Activated naive CD4-positive, alpha-beta T cell treated with anti-CD3 and anti-CD28 coated beads, Interleukin-2, amount 50 U/mL, for 16 hours (primary cell): ENCODE results near the gene UGGT1.
"Not testable (repeated sequence)": the region's sequence is repeated elsewhere in the genome, so short reads cannot be mapped to it uniquely, and the experiment has no call there.

Experiments
- DNase-seq: peaks from one replicate; pipeline ENCODE4 v3.0.0-alpha.2; 2020

UGGT1 gene

DNA sequence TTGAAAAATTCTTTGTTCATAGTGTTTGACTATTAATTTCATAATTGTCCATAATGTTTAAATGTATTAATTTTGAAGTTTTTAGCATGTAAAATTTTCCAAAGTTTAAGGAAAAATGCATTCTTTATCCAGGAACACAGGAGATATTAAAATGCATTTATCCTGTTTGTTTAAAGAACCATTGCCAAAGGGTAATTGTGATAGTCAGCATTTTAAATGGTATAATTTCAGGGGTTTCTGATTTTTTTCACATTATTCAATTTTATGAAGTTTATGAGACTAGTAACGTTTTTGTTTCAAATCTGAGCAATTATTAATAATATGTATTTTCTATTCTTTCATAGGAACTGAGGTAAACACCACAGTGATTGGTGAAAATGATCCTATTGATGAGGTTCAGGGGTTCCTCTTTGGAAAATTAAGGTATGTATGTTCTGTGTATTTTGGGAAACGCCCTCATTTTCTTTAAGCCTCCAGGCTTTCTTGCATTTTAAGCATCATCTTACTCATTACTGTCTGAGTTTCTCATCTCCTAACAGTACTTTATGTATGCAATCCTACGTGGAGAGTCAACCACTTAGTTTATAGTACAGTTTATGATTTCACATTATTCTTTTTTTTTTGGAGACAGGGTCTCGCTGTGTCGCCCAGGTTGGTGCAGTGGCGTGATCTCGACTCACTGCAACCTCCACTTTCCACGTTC is 25.1 kb downstream of the UGGT1 start:
- DNase-seq: no peak

DNA sequence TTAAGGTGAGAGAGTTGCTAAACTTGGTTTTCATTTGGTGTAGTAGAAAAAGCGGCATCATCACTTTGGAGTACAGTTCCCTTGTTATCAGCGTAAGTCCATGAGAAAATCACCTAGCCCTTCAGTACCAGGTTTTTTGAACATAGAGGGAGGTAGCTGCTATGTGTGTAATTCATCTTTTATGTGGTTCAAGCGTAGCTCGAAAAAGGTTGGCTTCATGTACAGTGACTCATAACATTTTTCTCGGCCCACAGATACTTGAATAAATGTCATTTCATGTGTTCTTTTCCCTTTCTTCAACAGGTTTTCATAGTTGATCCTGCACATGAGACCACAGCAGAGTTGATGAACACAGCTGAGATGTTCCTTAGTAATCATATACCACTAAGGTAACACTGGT is 43.6 kb downstream of the UGGT1 start:
- no peak for DNase-seq

DNA sequence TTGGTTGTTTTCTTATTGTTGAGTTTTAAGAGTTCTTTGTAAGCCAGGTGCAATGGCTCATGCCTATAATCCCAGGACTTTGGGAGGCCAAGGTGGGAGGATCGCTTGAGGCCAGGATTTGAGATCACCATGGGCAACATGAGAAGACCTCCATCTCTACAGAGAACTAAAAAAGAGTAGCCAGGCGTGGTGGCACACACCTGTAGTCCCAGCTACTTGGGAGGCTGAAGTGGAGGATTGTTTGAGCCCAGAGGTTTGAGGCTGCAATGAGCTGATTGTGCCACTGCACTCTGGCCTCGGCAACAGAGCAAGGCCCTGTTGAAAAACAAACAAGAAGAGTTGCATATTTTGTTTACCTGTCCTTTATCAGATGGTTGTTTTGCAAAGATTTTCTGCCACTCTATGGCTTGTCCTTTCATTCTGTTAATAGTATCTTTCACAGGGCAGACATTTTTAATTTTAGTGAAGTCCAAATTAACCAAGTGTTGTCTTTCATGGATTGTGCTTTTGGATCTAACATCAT is 46.2 kb downstream of the UGGT1 start:
- DNase-seq: no peak

DNA sequence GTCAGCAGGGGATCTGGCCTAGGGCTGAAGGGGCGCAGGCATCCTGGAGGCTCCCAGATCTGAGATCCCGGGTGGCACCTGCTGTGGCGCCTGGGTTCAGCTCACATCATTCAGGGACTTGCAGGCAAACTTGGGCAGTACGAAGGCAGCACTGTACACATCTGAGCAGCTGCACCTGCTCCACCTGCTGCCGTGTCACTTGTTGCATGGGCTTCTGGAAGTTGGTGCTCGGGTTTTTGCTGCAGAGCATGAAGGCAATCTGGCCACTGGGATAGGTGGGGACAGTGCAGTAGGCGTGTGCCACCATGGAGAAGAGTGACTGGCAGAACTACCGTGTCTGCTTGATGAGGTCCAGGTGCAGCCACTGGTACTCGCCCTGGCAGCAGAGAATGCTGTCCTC is 48.6 kb downstream of the UGGT1 start:
- no peak for DNase-seq

DNA sequence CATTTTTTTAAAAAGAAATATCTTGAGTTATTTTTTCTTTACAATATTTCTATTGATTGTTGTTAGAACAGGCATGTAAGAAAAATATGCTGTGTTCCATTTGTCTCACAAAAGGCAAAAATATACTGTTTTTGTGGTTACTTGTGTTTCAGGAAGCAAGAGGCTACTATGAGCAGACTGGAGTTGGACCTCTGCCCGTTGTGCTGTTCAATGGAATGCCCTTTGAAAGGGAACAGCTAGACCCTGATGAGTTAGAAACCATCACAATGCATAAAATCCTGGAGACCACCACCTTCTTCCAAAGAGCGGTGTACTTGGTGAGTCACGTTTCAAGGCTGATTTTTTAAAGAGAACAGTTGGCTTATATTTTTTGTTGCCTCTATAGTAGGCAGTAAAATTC is 54.7 kb downstream of the UGGT1 start:
- DNase-seq: no peak

DNA sequence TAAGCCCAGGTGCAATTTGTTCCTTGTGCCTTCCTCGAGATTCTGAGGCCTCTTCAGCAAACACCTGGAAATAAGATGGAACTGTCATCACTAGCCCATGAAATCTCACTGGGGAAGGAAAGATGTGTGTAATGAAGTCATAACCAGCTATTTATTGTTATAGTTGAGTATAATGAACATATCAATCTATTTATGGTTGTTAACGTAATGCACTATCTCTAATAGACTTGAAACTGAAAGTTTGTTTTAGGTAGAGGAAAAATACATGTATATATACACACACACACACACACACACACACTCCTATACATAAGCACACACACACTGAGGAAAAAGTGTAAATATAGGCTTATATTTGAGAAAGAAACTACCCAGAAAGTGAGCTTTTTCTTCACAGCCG is 62.8 kb downstream of the UGGT1 start:
- no peak for DNase-seq

DNA sequence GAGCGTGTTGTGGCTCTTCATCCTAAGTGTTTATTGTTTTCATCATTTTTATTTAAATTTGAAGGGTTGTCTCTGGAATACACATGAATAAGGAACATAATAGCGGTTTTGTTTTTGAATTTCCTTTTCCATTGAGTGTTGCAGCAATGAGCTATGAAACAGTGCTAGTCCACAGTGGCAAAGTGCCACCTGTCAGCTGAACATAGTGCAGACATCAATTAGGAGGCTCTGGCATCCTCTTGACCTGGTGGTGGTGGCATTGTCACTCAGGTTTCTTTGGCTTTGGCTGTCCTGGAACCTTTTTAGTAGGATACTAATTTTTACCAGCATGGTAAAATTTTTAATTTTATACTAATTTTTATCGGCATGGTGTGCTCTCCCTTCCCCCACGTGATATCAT is 63.2 kb downstream of the UGGT1 start:
- no peak for DNase-seq

DNA sequence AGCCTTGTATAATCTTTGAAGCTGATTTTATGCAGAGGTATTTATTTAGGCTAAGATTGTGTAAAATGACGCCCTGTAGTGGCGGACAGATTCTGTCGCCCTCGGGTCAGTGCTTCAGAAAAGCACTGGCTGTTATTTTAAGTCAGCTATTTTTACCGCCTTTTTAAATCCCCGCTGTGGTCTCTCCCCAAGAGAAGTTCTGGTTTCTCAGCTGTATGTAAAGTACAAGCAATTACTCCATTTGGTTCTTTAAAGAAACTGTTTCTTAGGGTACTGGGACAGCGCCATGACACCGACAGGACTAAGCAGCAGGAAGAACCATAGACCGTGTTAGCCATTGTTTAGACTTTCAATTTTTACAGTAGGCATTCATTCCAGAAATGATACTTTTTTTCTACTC is 65.0 kb downstream of the UGGT1 start:
- no peak for DNase-seq

DNA sequence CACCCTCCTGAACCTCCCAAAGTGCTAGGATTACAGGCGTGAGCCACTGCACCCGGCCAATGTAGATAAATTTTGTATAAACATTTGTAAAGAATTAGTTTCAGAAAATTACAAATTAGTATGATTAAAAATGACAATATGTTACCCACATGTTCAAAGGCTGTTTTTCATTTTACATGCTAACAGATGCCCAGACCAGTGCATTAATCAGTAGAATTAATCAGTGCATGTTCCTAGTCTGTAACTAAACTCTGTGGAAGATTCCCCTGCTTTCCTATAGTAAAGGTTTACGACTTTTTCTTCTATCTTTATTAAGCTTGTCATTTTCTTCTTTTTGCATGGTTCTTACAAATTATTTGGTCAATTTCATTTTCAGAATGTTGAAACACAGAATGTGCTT is 65.8 kb downstream of the UGGT1 start:
- no peak for DNase-seq

DNA sequence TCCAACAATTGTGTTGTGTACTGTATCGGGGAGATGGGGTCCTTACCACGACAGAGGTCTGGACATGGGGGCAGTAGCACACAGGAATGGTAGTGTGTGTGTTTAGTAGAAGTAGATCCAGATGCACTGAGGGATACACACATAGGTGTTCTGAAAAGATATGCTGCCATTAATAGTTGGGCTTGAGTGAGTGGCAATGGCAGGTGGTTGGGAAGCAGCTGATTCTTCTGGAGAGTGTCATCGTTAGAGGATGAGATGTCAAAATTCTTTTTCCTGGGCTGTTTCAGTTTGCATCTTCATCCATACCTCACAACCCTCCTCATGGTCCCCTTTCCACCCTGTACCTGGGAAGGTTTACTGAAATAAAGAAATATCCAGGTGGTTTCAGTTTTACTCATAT is 66.6 kb downstream of the UGGT1 start:
- no peak for DNase-seq

DNA sequence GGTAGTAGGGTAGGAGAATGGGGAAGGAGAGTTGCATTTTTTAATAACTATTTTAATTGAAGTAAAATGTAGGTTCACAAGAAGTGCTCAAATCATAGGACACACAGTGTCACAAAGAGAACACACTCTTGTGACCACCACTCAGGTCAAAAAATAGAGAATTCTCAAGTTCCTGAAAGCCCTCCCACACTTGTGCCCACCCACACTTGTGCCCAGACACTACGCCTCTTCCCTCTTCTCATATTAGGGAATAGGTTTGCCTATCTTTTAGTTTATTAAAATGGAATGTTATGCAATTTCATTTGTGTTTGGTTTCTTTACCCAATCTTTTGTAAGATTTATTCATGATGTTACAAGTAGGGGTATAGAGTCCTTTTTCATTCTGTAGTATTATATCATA is 67.2 kb downstream of the UGGT1 start:
- DNase-seq: no peak

DNA sequence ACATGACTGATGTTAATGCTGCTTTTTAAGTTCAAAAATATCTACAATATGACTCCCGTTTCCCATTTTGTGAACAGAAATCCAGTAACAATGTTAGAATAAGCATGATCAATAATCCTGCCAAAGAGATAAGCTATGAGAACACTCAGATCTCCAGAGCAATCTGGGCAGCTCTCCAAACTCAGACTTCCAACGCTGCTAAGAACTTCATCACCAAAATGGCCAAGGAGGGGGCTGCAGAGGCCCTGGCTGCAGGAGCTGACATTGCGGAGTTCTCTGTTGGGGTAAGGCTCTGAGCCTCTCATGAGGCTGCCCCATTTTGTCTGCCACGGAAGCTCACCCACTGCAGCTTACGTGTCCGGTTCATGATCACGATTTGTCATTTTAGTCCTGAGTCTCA is 68.4 kb downstream of the UGGT1 start:
- no peak for DNase-seq

DNA sequence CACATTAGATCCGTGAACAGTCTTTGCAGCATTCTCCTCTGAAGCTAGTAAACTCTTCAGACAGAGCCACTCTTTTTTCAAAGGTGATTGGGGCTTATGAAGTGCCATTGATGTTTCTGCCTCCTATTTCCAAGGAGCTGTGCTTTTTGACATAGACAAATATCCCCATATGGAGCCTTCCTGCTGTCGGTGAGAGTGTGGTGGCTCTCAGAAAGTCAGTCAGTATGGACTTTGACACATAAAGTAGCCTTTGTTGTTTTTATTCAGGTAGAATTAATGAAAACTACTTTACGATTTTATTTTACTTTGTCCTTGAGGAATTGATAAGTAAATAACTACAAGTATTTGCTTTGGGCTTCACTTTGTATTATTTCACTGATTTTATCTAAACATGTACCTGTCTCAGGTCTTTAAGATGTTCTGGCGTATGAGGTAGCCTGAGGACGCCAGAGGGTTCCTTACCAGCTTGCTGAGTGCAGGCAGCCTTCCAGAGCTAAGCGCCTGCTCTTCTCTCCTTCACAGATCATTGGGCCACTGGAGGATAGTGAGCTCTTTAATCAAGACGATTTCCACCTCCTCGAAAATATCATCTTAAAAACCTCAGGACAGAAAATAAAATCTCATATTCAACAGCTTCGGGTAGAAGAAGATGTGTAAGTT is 69.7 kb downstream of the UGGT1 start:
- DNase-seq: no peak

DNA sequence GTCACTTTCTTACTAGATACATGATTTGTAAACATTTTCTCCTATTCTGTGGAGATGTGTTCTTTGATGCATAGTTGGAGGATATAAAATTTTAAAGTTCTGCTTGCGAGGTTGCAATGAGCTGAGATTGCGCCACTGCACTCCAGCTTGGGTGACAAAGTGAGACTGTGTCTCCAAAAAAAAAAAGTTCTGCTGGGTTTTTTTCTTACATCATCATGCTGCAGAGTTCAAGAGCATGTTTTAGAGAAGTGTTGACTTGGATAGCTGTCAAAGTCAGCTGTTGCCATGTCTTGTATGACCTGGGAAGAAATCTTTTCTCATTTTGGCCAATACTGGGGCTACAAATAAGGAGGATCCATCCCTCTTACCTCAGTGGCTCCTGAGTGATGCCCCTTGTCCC is 71.3 kb downstream of the UGGT1 start:
- DNase-seq: no peak

DNA sequence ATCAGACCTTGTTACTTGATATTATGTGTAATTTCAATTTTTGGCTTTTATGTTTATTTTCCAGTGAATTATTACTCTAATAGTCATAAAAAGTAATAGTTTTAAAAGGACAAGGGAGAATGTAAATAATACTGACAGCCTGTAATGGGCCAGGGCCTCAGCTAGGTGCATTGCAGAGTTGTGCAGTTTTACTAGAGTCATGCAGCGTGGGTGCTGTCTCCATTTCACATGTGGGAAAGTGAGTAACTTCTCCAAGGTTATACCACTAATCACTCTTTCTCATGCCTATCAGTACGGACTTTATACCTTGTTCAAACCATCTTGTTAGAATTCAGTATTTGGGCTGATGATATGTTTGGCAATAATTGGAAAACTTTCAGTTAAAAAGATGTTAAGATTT is 73.3 kb downstream of the UGGT1 start:
- no peak for DNase-seq

DNA sequence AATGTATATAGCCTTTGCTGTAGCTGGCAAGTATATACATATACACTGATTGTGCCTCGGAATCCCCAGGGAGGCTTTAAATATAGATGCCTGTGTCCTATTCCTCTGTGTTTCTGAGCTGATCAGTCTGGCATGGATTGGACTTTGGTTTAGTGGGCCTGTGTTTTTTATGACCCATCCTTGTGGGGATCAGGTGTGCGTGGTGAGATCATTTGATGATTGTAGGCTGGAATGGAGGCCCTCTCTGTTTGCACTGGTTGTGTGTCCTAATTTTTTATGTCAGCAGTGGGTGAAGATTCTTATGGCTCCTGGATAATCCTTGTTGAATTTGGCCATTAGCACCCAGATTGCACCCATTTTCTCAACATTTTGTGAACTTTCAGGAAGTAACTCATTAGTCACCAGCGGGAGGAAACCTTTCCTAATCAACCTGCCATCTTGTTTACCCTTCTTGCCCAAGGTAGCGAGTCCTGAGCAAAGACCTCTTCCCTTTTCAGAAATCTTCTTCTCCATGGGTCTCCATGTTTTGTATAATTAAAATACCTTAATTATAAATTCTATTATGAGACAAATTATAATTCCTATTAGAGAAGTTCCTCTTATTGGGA is 75.8 kb downstream of the UGGT1 start:
- DNase-seq: no peak

DNA sequence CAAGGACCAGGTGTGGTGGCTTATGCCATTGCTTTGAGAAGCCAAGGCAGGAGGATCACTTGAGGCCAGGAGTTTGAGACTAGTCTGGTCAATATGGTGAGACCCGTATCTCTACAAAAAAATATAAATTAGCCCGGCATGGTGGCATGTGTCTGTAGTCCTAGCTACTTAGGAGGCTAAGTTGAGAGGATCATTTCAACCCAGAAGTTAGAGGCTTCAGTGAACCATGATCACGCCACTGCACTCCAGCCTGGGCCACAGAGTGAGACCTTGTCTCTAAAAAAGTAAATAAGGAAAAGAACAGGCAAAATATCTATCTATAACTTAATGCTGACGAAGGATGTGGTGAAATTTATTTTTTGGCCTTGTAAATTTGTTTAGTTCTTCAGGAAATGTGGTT is 78.1 kb downstream of the UGGT1 start:
- DNase-seq: no peak

DNA sequence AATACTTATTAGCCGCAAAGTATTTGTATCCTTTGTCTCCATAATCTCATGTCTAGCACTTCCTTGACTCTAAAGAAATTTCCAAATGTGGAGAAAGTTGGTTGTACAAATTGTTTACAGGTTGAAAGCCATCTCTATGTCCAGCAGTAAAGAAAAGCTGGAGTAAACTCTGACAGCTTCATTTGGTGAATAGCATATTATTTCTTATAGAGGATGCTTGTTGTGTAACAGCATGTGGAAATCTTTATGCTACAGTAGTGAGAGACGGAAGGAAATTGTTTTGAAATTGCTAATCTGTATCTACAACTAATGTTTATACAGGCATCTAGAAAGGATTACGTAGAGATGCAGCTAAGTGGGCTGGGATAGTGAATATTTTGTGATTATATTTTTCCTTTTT is 78.5 kb downstream of the UGGT1 start:
- DNase-seq: no peak

DNA sequence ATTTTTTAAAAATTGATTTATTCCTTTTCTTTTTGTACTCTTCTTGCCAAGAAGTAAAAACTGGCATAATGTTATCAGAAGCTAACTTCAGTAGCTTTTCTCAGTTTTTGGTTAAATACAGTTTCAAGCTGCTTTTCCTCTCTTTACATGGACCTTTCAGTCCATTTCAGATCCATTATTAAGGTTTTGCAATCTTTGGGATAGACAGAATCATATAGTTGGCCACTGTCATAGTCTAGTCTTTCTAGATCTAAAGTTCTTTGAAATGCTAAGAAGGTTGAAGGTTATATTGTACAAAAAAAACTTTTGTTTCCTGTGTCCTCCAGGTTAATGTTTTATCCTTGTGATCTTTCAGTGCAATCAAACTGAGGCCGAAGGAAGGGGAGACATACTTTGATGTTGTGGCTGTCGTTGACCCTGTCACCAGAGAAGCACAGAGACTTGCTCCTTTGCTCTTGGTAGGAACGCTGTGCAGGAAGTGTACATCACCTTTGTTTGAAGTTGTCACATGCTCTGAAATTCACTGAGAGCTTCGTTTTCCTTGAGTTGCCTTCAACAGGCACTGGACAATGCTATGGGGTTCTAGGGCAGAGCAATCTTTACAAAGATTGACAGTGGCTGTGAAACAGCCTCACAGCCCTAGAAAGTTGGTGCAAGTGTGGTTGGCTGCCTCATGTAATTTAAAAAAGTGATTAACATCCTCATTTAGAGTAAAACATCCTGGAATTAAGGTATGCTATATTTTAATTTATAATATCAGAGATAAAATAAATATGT is 79.1 kb downstream of the UGGT1 start:
- no peak for DNase-seq

DNA sequence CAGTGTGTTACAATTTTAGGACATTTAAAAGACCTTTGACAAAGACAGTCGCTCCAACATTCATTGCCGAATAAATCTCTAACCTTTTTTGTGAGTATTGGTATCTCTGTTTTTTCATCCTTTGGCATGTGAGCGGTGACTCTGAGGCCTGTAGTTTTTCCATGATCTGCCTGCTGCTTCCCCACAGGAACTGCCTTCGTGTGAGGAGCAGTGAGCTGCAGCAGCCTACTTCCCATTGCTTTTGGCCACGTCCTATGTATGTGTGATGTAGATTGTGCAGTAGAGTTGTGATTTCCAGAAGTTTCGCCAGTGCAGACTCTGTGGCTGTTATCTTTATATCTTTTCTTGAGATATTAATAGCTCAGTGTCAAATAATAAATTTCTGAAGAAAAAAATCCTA is 79.8 kb downstream of the UGGT1 start:
- no peak for DNase-seq

DNA sequence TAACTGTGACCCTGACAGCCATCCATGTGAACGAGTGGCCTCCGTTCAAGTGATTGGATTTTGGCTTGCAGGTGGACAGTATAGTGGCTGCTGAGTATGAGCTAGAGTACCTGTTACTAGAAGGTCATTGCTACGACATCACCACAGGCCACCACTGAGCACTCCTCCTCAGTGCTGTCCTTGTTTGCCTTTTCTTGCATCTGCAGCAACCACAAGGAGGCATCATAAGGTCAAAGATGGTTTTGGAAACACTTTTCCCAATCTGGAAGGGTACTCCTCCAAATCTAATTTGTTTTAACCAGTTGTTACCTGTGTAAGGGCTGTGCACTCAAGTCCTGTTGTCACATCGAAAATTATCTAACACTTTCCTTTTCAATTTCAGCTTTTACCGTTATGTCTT is 81.2 kb downstream of the UGGT1 start:
- DNase-seq: no peak

DNA sequence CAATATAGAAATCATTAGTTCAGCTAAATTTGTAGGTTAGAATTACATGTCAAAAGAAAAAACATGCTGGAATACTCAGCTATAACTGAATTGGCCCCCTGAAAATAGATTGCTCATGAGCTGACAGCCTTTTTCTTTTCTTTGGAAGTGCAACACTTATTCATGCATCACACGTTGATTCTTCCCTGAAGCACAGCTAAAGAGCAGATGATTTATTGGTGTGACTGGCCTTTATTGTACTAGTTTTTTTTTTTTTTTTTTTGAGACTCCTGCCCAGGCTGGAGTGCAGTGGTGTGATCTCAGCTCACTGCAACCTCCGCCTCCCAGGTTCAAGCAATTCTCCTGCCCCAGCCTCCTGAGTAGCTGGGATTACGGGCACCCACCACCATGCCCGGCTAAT is 83.1 kb downstream of the UGGT1 start:
- DNase-seq: not testable (repeated sequence)

DNA sequence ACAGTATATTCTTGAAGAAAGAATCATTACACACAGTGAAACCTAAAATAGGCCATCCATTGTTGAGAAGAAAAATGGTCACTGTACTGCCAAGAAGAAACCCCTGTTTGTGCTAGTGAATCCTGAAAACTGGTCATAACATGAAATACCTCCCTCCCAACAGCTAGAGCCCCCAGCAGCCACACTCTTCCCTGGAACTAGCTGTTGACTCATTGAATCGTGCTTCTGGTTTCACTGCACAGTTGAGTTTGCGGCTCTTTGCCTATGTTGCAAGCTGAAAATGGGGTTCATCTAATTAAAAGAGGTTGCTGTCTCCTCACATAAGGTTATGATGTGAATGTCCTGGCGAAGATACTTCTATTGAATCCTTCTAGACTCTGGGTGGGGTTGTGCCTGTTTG is 86.3 kb downstream of the UGGT1 start:
- DNase-seq: no peak
